ENCODE data around the gene TTC22.

GRCh38 chr1:54846301-54846700, 45.2 kb upstream of the TTC22 start:
- TF ChIP-seq CTCF (conservative IDR thresholded peaks at IDR 0.05 in 1 of 2, IDR thresholded peaks at IDR 0.05 in 1 of 2; ENCODE audit: extremely low read depth in 1 of 2, insufficient read depth in 1 of 2, low read depth in 1 of 2, low read length in 2 of 2) (no peak), EZH2 (IDR thresholded peaks at IDR 0.05; ENCODE audit: borderline replicate concordance, low read length) (no peak)

All from mammary epithelial cell (primary cell).